ENCODE data around the gene GGCX.

The GGCX gene

DNA sequence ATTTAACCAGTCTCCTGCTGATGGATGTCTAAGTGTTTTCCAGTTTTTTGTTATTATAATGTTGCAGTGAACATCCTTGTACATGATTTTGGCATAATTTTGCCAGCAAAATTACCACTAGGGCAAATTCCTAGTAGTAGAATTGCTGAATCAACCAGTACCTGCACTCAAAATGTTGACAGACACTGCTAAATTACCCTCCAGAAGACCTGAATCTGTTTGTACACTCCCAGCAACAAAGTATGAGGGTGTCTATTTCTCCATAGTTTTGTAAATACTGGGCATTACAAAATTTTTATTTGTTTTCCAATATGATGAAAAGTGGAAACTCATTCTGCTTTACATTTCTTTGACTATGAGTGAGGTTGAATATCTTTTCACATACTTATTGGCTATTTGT is 33.5 kb downstream of the GGCX start:
- DNase-seq (ENCODE audit: low read depth, low spot score) = no peak

GRCh38 chr2:85525567-85525966 is 35.7 kb downstream of the GGCX start:
- DNase-seq (ENCODE audit: low read depth, low spot score) = no peak
- H3K4me3 ChIP-seq (ENCODE audit: low read length) = no peak overlapping the region

More for the DNA sequence above, 33.5 kb downstream of the GGCX start:
- H3K4me3 ChIP-seq (ENCODE audit: low read length) = no peak overlapping the region

GRCh38 chr2:85525029-85525428 is 36.3 kb downstream of the GGCX start:
- DNase-seq (ENCODE audit: low read depth, low spot score) = no peak
- no peak overlapping the region for H3K4me3 ChIP-seq (ENCODE audit: low read length)

DNA sequence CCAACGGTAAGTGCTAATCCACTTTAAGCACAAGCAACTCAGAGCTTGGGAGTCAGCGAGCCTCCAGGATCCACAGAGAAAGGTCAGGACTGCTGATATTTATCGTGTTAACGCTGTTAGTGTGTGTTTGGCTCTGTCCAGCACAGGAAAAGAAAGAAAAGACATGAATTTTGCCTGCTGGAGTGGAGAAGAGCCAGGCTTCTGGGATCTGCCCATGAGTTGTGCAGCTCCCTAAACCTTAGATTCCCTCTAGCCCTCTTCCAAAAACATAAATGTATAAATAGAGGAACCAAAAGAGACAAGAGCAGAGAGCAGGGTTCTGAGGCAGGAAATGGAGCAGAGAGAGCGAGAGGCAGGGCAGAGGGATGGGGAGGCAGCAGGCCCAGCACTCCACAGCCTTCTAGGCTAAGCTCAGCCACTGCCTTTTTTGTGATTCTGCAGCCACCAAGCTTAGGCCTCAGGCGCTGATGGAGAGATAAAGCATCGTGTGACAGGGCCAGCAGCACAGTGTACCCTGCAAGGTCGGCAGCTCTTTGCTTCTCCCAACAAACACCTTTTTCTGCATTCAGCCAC is 36.9 kb downstream of the GGCX start:
- H3K4me3 ChIP-seq (ENCODE audit: low read length) = no peak overlapping the region
- no peak for DNase-seq (ENCODE audit: low read depth, low spot score)

GRCh38 chr2:85523903-85524335 is 37.4 kb downstream of the GGCX start:
- no peak overlapping the region for H3K4me3 ChIP-seq (ENCODE audit: low read length)
- no peak for DNase-seq (ENCODE audit: low read depth, low spot score)

DNA sequence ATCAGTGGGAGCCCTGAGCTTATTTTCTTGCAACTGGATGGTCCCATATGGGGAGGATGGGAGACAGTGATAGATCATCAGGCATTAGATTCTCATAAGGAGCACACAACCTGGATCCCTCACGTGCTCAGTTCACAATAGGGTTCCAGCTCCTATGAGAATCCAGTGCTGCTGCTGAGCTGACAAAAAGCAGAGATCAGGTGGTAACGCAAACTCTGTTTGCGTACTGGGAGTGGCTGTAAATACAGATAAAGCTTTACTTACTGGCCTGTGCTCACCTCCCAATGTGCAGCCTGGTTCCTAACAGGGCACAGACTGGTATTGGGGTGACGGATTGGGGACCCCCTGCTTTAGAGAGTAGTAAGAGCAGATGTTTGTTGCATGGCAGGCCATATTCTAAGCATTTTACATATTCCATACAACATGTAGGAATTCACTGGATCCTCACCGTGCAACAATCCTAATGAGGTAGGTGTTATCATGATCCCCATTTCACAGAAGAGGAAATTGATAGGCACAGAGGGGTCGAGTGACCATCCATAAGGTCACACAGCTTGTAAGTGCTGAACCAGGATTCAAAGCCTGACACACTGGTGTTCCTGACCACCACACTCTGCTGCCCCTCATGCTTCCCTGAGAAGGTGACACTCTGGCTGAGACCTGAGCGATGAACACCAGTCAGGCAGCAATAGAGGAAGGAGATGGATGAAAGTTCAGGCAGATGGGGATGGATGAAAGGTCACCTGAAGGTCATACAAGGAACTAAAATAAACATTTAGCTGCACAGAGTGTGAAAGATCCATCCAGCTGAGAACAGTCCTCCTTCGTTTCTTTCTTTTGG is 38.0 kb downstream of the GGCX start:
- no peak overlapping the region for H3K4me3 ChIP-seq (ENCODE audit: low read length)
- no peak for DNase-seq (ENCODE audit: low read depth, low spot score)

GRCh38 chr2:85522090-85522647 is 39.1 kb downstream of the GGCX start:
- H3K4me3 ChIP-seq (ENCODE audit: low read length) = no peak overlapping the region
- no peak for DNase-seq (ENCODE audit: low read depth, low spot score)

DNA sequence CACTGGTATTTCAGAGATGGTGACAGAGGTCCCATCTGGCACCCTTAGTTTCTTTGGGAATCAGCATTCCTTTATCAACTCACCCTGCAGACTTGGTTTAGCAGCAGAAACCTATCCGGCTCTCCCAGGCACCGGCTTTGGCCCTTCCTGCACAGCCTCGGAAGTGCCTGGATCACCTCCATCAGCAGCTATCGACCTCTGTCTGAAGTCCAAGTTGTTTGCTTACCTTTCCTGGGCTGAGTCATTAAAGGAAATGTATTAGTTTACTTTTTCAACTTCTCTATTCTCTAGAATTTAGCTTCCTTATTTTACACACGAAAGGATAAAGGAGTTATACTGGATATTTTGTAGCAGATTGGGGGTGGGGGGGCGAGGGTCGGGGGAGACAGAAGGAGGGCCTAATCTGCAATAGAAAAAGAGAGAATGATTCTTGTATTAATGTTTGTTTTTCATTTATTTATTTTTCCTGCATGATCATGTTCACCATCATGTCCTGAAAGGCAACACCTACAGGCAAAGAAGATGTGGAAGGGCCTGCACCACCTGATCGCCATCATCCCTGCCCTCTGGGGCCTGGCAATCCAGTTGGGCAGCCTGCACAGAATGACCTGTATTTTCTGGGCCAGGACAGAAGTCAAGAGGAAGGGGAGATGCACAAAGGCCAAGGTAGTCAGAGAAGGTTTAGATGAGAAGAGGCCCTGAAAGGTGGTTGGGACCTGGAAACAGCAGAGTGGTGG is 44.5 kb downstream of the GGCX start:
- no peak for DNase-seq (ENCODE audit: low read depth, low spot score)
- no peak overlapping the region for H3K4me3 ChIP-seq (ENCODE audit: low read length)

GRCh38 chr2:85514323-85514722 is 47.0 kb downstream of the GGCX start:
- no peak for DNase-seq (ENCODE audit: low read depth, low spot score)
- H3K4me3 ChIP-seq (ENCODE audit: low read length) = no peak overlapping the region

GRCh38 chr2:85511008-85511811 is 50.1 kb downstream of the GGCX start:
- no peak overlapping the region for H3K4me3 ChIP-seq (ENCODE audit: low read length)
- no peak for DNase-seq (ENCODE audit: low read depth, low spot score)

DNA sequence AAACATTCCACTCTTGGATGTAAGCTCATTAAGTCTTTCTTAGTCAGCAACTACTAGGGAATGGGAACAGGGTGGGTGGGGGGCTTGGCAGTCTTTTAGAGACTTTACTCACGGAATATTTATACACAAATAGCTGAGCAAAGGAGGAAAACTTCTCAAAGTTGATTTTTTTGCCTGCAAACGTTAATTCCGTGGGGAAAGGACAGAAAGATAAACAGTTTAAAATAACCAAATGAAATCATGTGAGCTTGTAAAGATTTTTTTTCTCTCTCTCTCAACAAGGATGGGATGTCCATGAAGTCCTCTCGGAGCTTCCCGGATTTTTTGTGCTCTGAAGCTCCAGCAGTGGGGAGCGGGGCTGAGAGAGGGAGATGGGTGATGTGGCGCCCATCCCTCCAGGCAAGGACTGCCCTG is 54.5 kb downstream of the GGCX start:
- no peak for DNase-seq (ENCODE audit: low read depth, low spot score)
- no peak overlapping the region for H3K4me3 ChIP-seq (ENCODE audit: low read length)

DNA sequence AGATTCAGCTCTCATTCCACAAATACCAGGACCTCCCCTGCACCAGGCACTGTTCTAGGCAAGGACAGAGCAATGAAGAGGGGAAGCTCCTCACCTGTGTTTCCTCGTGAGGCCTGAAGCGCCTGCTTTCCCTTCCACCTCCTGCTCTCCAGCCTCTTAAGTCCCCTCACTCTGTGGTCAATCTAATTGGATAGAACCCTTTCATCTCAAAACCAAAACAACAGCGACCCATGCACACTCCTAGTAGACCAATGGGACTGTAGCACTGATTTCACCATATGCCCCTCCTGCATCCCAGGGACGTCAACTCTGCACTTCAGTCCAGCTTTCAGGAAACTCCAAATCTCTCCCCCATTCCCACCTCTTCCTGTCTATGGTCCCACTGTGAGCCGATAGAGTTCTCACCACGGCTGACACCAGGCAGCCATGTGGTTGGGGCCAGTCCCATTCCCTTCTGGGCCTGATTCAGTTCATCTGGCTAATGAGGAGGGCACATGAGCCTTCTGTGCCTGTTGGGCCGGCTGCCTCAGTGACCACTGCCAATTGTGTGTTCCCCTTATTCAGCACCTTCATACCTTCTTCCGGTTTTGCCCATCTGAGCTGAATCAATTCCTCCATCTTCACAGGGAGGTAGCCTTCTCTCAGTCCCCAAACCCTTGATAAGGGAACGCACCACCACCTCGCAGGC is 55.6 kb downstream of the GGCX start:
- DNase-seq (ENCODE audit: low read depth, low spot score) = no peak
- H3K4me3 ChIP-seq (ENCODE audit: low read length) = no peak overlapping the region

DNA sequence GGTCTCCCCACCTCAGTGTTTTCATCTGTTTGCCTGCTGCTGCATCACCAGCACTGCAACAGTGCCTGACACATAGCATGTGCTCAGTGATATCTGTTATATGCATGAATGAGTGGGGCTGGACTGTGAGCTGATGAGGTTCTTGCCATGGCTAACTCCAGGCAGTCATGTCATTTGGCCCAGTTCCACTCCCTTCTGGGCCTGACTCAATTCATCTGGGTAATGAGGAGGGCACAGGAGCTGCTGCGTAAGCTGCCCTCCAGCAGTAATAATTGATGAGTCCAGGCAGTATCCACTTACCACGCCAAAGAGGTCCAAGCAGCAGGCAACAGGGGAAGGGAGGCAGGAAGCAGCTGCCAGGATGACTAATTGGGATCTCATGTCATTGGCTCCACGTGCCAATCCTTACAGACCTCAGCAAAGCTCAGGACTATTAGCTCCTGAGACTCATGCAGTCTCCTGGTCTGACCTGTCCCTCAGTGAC is 56.5 kb downstream of the GGCX start:
- no peak for DNase-seq (ENCODE audit: low read depth, low spot score)

DNA sequence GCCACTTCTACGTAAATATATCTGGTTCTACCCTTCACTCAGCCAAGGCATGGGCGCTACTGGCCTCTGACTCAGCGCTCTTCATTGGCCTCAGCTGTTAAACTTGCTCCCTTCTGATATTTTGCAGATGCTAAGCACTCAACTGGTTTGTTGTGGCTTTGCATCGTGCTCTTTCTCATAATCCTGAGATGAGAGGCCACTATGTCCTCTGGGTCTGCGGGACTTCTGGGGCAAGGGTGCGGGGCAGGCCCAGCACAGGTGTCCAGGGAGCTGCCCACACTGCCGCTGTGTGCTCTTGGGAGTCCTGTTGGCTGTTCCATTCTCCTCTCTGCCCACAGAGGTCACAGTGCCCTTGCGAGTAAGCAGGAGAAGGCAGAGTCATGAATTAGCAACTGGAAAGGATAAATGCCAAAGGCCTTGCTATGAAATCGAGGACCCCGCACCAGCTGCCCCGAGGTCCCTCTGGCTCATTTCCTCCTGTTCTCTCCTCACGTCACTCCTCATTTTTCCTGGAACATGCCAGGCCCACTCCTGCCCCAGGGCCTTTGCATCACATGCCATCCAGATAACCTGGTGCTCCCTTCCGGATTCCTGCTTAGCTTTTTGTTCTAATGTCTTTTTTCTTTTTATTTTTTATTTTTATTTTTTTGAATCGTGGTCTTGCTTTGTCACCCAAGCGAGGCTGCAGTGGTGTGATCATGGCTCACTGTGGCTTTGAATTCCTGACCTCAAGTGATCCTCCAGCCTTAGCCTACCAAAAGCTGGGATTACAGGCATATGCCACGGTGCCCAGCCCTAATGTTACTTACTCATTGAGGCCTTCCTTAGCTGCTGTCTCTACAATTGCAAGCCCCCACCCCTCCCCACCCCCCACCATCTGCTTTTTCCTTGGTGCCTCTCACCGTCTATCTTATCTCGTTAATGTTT is 57.2 kb downstream of the GGCX start:
- H3K4me3 ChIP-seq (ENCODE audit: low read length) = no peak overlapping the region
- no peak for DNase-seq (ENCODE audit: low read depth, low spot score)

More for the DNA sequence above, 56.5 kb downstream of the GGCX start:
- H3K4me3 ChIP-seq (ENCODE audit: low read length) = no peak overlapping the region

DNA sequence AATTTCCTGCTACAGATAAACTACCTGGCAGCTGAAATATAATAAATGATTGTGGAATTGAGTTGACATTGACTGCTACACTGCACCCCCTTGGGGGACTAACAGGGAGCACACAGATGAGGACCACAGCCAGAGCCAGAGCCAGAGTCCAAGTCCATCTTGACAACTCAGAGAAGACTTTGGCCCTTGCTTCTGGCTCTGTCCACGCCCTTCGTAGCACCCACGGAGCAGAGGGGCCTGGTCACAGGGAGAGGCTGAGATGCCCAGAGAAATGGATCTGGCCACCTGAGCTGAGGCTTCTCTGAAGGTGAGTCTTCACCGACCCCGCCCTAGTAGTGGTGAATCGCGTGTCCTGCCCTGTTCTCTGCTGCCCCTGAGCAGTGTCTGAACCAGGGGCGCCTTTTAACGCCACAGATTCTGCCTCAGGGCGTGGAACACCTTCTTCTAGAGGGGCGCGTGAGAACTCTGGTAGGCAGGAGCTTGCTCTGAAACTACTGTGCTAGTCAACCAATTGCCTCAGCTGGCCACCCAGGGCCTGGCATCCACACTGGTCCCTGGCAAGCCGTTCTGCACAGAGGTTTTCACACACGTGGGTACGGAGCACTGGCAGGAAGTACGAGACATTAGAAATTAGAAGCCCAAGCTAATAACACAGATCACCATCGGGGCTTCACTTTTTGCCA is 58.0 kb downstream of the GGCX start:
- H3K4me3 ChIP-seq (ENCODE audit: low read length) = no peak overlapping the region
- no peak for DNase-seq (ENCODE audit: low read depth, low spot score)

DNA sequence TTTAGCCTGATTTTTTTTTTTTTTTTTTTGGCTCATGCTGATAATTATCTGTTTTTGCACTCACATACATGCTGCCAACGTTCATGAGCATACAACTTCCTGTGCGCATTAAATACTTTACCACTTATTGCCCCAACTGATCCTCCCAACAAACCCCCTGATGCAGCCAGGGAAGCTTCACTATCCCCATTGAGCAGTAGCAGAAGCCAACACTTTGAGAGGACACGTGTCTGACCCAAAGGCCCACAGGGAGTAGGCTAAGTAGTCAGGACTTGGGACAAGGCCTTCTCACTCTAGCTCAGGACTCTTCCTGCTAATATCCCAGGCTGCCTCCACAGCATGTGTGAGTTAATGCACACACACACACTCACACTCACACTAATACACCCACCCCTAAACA is 58.6 kb downstream of the GGCX start:
- DNase-seq (ENCODE audit: low read depth, low spot score) = no peak
- H3K4me3 ChIP-seq (ENCODE audit: low read length) = no peak overlapping the region

- no peak overlapping the region for H3K4me3 ChIP-seq (ENCODE audit: low read length)
- no peak for DNase-seq (ENCODE audit: low read depth, low spot score)
Measured at GRCh38 chr2:85501248-85501647, 60.0 kb downstream of the GGCX start.
